H1 (cell line): Measurements from ENCODE around the gene TPBG. TPM values are rescaled to one million over a fixed set of nuclear protein-coding genes. Genes with fewer than 3 reads are reported as not detected.

Source experiments
- CTCF ChIA-PET: fragments of 300-600 bp; sonication (Branson Sonifier 250); formaldehyde crosslinking; loops from one replicate; lab custom pipeline; 2021; ENCODE audit not compliant: partially characterized antibody; lab: Charles Lee
- POLR2A ChIA-PET: fragments of 300-600 bp; sonication (Branson Sonifier 250); formaldehyde crosslinking; loops from one replicate; lab custom pipeline; 2021; ENCODE audit warnings: inconsistent platforms; ENCODE audit not compliant: partially characterized antibody; lab: Charles Lee
- DNase-seq, 2 experiments: peaks; one replicate each; pipeline versions ENCODE4 v3.0.0 to v3.0.0-alpha.2; 2010 to 2022; ENCODE audit warnings: low spot score in 2 of 2, low read depth in 1 of 2, mixed read lengths in 1 of 2
- FAIRE-seq: peaks from 2 replicates; lab custom pipeline; 2011; peaks lifted over from hg19 to GRCh38; lab: Jason Lieb, UNC
- H2AFZ ChIP-seq: 2 replicates; pipeline ENCODE4 v1.8.1; 2012; ENCODE audit warnings: low read length, inconsistent platforms
- H2AK5ac ChIP-seq: 2 replicates; pipeline ENCODE4 v1.6.1; 2013; ENCODE audit warnings: low read depth, low read length
- H2BK120ac ChIP-seq: replicated peaks from 2 replicates; pipeline ENCODE3; 2013; ENCODE audit warnings: low read depth, low read length, inconsistent platforms
- H2BK12ac ChIP-seq: 2 replicates; pipeline ENCODE4 v1.6.1; 2013; ENCODE audit warnings: low read depth, low read length
- H2BK15ac ChIP-seq: 2 replicates; pipeline ENCODE4 v1.6.1; 2013; ENCODE audit warnings: low read length
- H2BK20ac ChIP-seq: 2 replicates; pipeline ENCODE4 v1.6.1; 2013; ENCODE audit warnings: low read length
- H2BK5ac ChIP-seq: 2 replicates; pipeline ENCODE4 v1.6.1; 2013; ENCODE audit warnings: low read depth, low read length
- H3K14ac ChIP-seq: 2 replicates; pipeline ENCODE4 v1.6.1; 2013; ENCODE audit warnings: inconsistent platforms; ENCODE audit not compliant: insufficient read length
- H3K18ac ChIP-seq: 2 replicates; pipeline ENCODE4 v1.6.1; 2013; ENCODE audit warnings: low read length; ENCODE audit errors: extremely low read depth
- H3K23ac ChIP-seq: 2 replicates; pipeline ENCODE4 v1.6.1; 2013; ENCODE audit warnings: inconsistent platforms; ENCODE audit not compliant: insufficient read length
- H3K23me2 ChIP-seq: 2 replicates; pipeline ENCODE4 v1.6.1; 2013; ENCODE audit warnings: low read depth, low read length
- H3K27ac ChIP-seq: 2 replicates; pipeline ENCODE4 v1.6.1; 2011; ENCODE audit warnings: low read depth, low read length, inconsistent platforms
- H3K27me3 ChIP-seq, 4 experiments: replicated peaks in 1 of 4; 1 replicate in 1 of 4; 2 replicates in 3 of 4; pipeline versions ENCODE4 v1.6.1 to v1.8.1; 2011 to 2013; ENCODE audit warnings: low read length in 3 of 4, mild to moderate bottlenecking in 3 of 4, inconsistent platforms in 2 of 4, mixed read lengths in 2 of 4, moderate library complexity in 1 of 4; ENCODE audit not compliant: control insufficient read depth in 3 of 4, insufficient read depth in 3 of 4; ENCODE audit errors: extremely low read depth in 1 of 4
- H3K36me3 ChIP-seq, 4 experiments: 2 replicates each; pipeline versions ENCODE4 v1.6.1 to v1.8.1; 2011 to 2013; ENCODE audit warnings: mild to moderate bottlenecking in 4 of 4, low read length in 3 of 4, moderate library complexity in 2 of 4, control low read depth in 1 of 4, inconsistent platforms in 1 of 4; ENCODE audit not compliant: insufficient read depth in 4 of 4, control insufficient read depth in 2 of 4
- H3K4ac ChIP-seq: replicated peaks from 2 replicates; pipeline ENCODE3; 2013; ENCODE audit warnings: low read length, low read depth, mixed read lengths, inconsistent platforms; ENCODE audit not compliant: insufficient read length
- H3K4me1 ChIP-seq, 4 experiments: replicated peaks in 1 of 4; 1 replicate in 1 of 4; 2 replicates in 3 of 4; pipeline versions ENCODE4 v1.6.1 to v1.8.1; 2011 to 2013; ENCODE audit warnings: low read length in 3 of 4, inconsistent platforms in 2 of 4, mixed read lengths in 1 of 4; ENCODE audit not compliant: insufficient read depth in 4 of 4, control insufficient read depth in 3 of 4
- H3K4me2 ChIP-seq, 2 experiments: 2 replicates each; pipeline versions ENCODE4 v1.6.1 to v1.8.1; 2011 to 2013; ENCODE audit warnings: low read depth in 2 of 2, low read length in 2 of 2, control low read depth in 1 of 2, inconsistent platforms in 1 of 2, mild to moderate bottlenecking in 1 of 2; ENCODE audit not compliant: insufficient read depth in 1 of 2
- H3K4me3 ChIP-seq, 4 experiments: fragments of 200-600, 300-600 bp in 1 of 4; sonication (generic), shearing (Covaris generic), sonication (Bioruptor Twin) in 1 of 4; 2 replicates each; pipeline versions ENCODE4 v1.5.1 to v1.8.1; 2011 to 2016; ENCODE audit warnings: low read length in 4 of 4, low read depth in 3 of 4, control low read depth in 2 of 4, inconsistent platforms in 2 of 4, mild to moderate bottlenecking in 2 of 4, mixed read lengths in 1 of 4, moderate library complexity in 1 of 4; ENCODE audit not compliant: insufficient read depth in 2 of 4; ENCODE audit errors: extremely low read depth in 1 of 4
- H3K56ac ChIP-seq: replicated peaks from 2 replicates; pipeline ENCODE3; 2013; ENCODE audit warnings: low read depth, mild to moderate bottlenecking, mixed read lengths, low read length, inconsistent platforms; ENCODE audit not compliant: insufficient read length
- H3K79me1 ChIP-seq: 2 replicates; pipeline ENCODE4 v1.6.1; 2013; ENCODE audit warnings: low read depth, low read length, control low read depth
- H3K79me2 ChIP-seq, 2 experiments: 2 replicates each; pipeline versions ENCODE4 v1.6.1 to v1.8.1; 2012 to 2013; ENCODE audit warnings: low read length in 2 of 2, mild to moderate bottlenecking in 2 of 2, inconsistent platforms in 1 of 2; ENCODE audit not compliant: insufficient read depth in 2 of 2, control insufficient read depth in 1 of 2
- H3K9ac ChIP-seq, 4 experiments: replicated peaks in 1 of 4; 1 replicate in 1 of 4; 2 replicates in 3 of 4; pipeline versions ENCODE4 v1.6.1 to v1.8.1; 2011 to 2013; ENCODE audit warnings: low read depth in 3 of 4, low read length in 3 of 4, control low read depth in 2 of 4, mild to moderate bottlenecking in 2 of 4, moderate library complexity in 2 of 4, inconsistent platforms in 1 of 4; ENCODE audit errors: extremely low read depth in 1 of 4
- H3K9me3 ChIP-seq, 2 experiments: 2 replicates each; pipeline versions ENCODE4 v1.6.1 to v1.8.1; 2012 to 2013; ENCODE audit warnings: mild to moderate bottlenecking in 2 of 2, moderate library complexity in 2 of 2, control low read depth in 1 of 2, inconsistent platforms in 1 of 2, low read depth in 1 of 2, low read length in 1 of 2, mixed read lengths in 1 of 2; ENCODE audit not compliant: insufficient read depth in 2 of 2
- H4K20me1 ChIP-seq, 2 experiments: replicated peaks in 1 of 2; 2 replicates each; pipeline versions ENCODE3 to v1.8.1; 2011 to 2013; ENCODE audit warnings: inconsistent platforms in 2 of 2, low read length in 2 of 2, mild to moderate bottlenecking in 1 of 2; ENCODE audit not compliant: insufficient read depth in 2 of 2, control insufficient read depth in 1 of 2
- H4K5ac ChIP-seq: 2 replicates; pipeline ENCODE4 v1.6.1; 2013; ENCODE audit warnings: low read length, low read depth, mixed read lengths, inconsistent platforms; ENCODE audit not compliant: insufficient read length
- H4K8ac ChIP-seq: 2 replicates; pipeline ENCODE4 v1.8.0; 2013; ENCODE audit warnings: mild to moderate bottlenecking, moderate library complexity, low read length, inconsistent platforms; ENCODE audit not compliant: insufficient read depth; ENCODE audit errors: extremely low read depth
- H4K91ac ChIP-seq: replicated peaks from 2 replicates; pipeline ENCODE3; 2013; ENCODE audit warnings: low read length, mixed read lengths, inconsistent platforms; ENCODE audit not compliant: insufficient read length
- BRCA1 ChIP-seq: IDR thresholded peaks from 2 replicates; pipeline ENCODE4 v1.6.1; 2012; ENCODE audit warnings: low read depth, low read length, improper control_type of control experiment
- CHD1 ChIP-seq: IDR thresholded peaks from 2 replicates; pipeline ENCODE4 v1.6.1; 2012; ENCODE audit warnings: low read depth, low read length, improper control_type of control experiment
- CHD2 ChIP-seq: IDR thresholded peaks from 2 replicates; pipeline ENCODE4 v1.6.1; 2012; ENCODE audit warnings: low read length, improper control_type of control experiment
- CTBP2 ChIP-seq: IDR thresholded peaks from 2 replicates; pipeline ENCODE4 v1.7.0; 2011; ENCODE audit warnings: borderline replicate concordance, mild to moderate bottlenecking, moderate library complexity, mixed read lengths, low read length; ENCODE audit not compliant: insufficient read depth, insufficient read length
- CTCF ChIP-seq, 3 experiments: IDR thresholded peaks; 1 replicate in 2 of 3; 2 replicates in 1 of 3; pipeline versions ENCODE4 v1.5.1 to v1.6.1; 2011; ENCODE audit warnings: low read length in 3 of 3, mild to moderate bottlenecking in 3 of 3, inconsistent platforms in 2 of 3, low read depth in 1 of 3, moderate library complexity in 1 of 3; ENCODE audit not compliant: insufficient read depth in 1 of 3; ENCODE audit errors: control extremely low read depth in 1 of 3
- E2F6 ChIP-seq: IDR thresholded peaks from 2 replicates; pipeline ENCODE4 v1.6.1; 2012; ENCODE audit warnings: inconsistent platforms
- TAF7 ChIP-seq: optimal IDR thresholded peaks from 2 replicates; pipeline ENCODE3; 2011; ENCODE audit warnings: low read depth, mild to moderate bottlenecking, inconsistent platforms, low read length, moderate library complexity, borderline replicate concordance
- TBP ChIP-seq: IDR thresholded peaks from 2 replicates; pipeline ENCODE4 v1.6.1; 2011; ENCODE audit warnings: low read depth, low read length, improper control_type of control experiment
- TCF12 ChIP-seq: IDR thresholded peaks from 2 replicates; pipeline ENCODE4 v1.6.1; 2011; ENCODE audit warnings: low read depth, mild to moderate bottlenecking, low read length
- WGBS, 2 experiments: shearing (Covaris generic) in 1 of 2; methylation state at CpG; one replicate each; pipeline versions ENCODE4 v1.1.6 to v1.1.7; 2013 to 2015; ENCODE audit warnings: low lambda C conversion rate in 2 of 2, mixed read lengths in 2 of 2, inconsistent platforms in 1 of 2, low coverage in 1 of 2, missing lambda C conversion rate in 1 of 2; ENCODE audit not compliant: insufficient replicate concordance in 2 of 2, insufficient coverage in 1 of 2, insufficient read length in 1 of 2; ENCODE audit errors: extremely low coverage in 1 of 2, missing lambda C conversion rate in 1 of 2; 5-methylcytosine and 5-hydroxymethylcytosine counted together
- polyA plus RNA-seq, 7 experiments: library from polyadenylated mRNA; depleted of rRNA in 3 of 7; stranded (reverse) in 5 of 7; unstranded in 2 of 7; fragments of >200 nt in 5 of 7; fragments of 200-250 nt in 2 of 7; gene quantifications; 1 replicate in 5 of 7; 2 replicates in 1 of 7; 4 replicates in 1 of 7; pipeline versions ENCODE4 v1.2.1 to v1.2.3, GENCODE V29; 2011 to 2013; ENCODE audit warnings: missing spikeins in 2 of 7, mixed read lengths in 2 of 7
- total RNA-seq: library from RNA; stranded (reverse); fragmentation: NEBNext Ultra II Directional; extraction: Animal tissue kit (Norgen Biotek cat#: 25700); gene quantifications from 2 replicates; pipeline ENCODE4 v1.2.1, GENCODE V29; 2021

The TPBG gene
- total and polyA plus RNA-seq, 2 of the 8 experiments (the other 6 are each of a cell fraction or from before 2014, with no cell fraction given), result 28.4 to 33.6 TPM

GRCh38 chr6:82397962-82398692 is 34.5 kb downstream of the TPBG start:
- H2AFZ ChIP-seq, result no peak overlapping the region
- H2BK12ac ChIP-seq, result no peak overlapping the region
- no peak overlapping the region for H3K4me2 ChIP-seq
- no peak overlapping the region for H3K14ac ChIP-seq
- H3K56ac ChIP-seq, result no peak overlapping the region
- 88% methylated on average over 1 of the region's 1 CpG; no CpG with 5 or more reads in 1 of the 2 experiments for WGBS, 2 experiments
- H4K91ac ChIP-seq, result no peak overlapping the region
- POLR2A ChIA-PET, result interaction anchor here (0.7 to 1.1 kb wide), 3 partner anchors 16 to 659 kb away, joined by 3 to 4 read pairs (median 3); no protein-coding TSS in a partner anchor
- no peak overlapping the region for H3K9ac ChIP-seq
- H3K27me3 ChIP-seq, result no peaks in the 10 kb centered on the region
- no peak overlapping the region for H2BK5ac ChIP-seq
- H3K4me1 ChIP-seq, result peaks cover 0 to 2% (median 0%) of the 10 kb centered on the region in 4 experiments; a peak in 1 of 7 replicates
- no peak overlapping the region for H3K27ac ChIP-seq
- H2AK5ac ChIP-seq, result no peak overlapping the region
- no peak overlapping the region for H3K18ac ChIP-seq
- DNase-seq, result no peak
- no peak overlapping the region for H3K4ac ChIP-seq
- no peak overlapping the region for H2BK20ac ChIP-seq
- H4K5ac ChIP-seq, result no peak overlapping the region
- no peaks in the 10 kb centered on the region for H4K20me1 ChIP-seq
- no peaks in the 10 kb centered on the region for H3K36me3 ChIP-seq
- H4K8ac ChIP-seq, result no peak overlapping the region
- FAIRE-seq, result no peak
- CTCF ChIA-PET, result interaction anchor here (0.6 to 2.1 kb wide), 6 partner anchors 15 to 661 kb away, joined by 3 to 8 read pairs (median 4); partner anchors contain the start of gene TPBG
- H3K79me2 ChIP-seq, result no peaks in the 10 kb centered on the region
- H3K9me3 ChIP-seq, result no peaks in the 10 kb centered on the region; a peak in 1 of 4 replicates
- no peak overlapping the region for H2BK15ac ChIP-seq
- no peak overlapping the region for H3K23ac ChIP-seq
- no peaks in the 10 kb centered on the region for H3K23me2 ChIP-seq
- no peaks in the 10 kb centered on the region for H3K79me1 ChIP-seq
- no peak overlapping the region for H3K4me3 ChIP-seq
- H2BK120ac ChIP-seq, result no peak overlapping the region
- no peak for TF ChIP-seq CHD1
- TF ChIP-seq TBP, result no peak
- no peak for TF ChIP-seq TCF12
- TF ChIP-seq BRCA1, result no peak
- TF ChIP-seq CTBP2, result no peak
- TF ChIP-seq TAF7, result no peak
- TF ChIP-seq E2F6, result no peak
- TF ChIP-seq CHD2, result no peak
- TF ChIP-seq CTCF (IDR thresholded peaks at IDR 0.05; ENCODE audit: control extremely low read depth in 1 of 3, insufficient read depth in 1 of 3, low read depth in 1 of 3, low read length in 3 of 3), result no peak
